GM21723 (cell line): ENCODE results near the gene PRDM8.

ENCODE experiments used
- ATAC-seq: cut with Tn5 transposase; IDR thresholded peaks from one replicate; pipeline ENCODE4 v1.9.1; 2021; ENCODE audit warnings: mild to moderate bottlenecking, moderate library complexity; ENCODE audit not compliant: unreplicated experiment

The PRDM8 gene

GRCh38 chr4:80199947-80200346 is 2.6 kb downstream of the PRDM8 start:
- ATAC-seq, result no peak

- ATAC-seq, result peak; percentile 18
Measured at GRCh38 chr4:80201252-80202151, 4.2 kb downstream of the PRDM8 start.

- ATAC-seq, result peak; percentile 84
Measured at GRCh38 chr4:80202190-80202711, 4.9 kb downstream of the PRDM8 start.

GRCh38 chr4:80202741-80203553 is 5.6 kb downstream of the PRDM8 start:
- peak; percentile 63 for ATAC-seq

GRCh38 chr4:80204433-80205011 is 7.2 kb downstream of the PRDM8 start:
- no peak for ATAC-seq

- no peak for ATAC-seq
Measured at GRCh38 chr4:80206111-80206510, 8.8 kb downstream of the PRDM8 start.

- no peak for ATAC-seq
Measured at GRCh38 chr4:80206521-80207171, 9.3 kb downstream of the PRDM8 start.

GRCh38 chr4:80207172-80207583 is 9.9 kb downstream of the PRDM8 start:
- no peak for ATAC-seq

- no peak for ATAC-seq
Measured at GRCh38 chr4:80207664-80208063, 10.4 kb downstream of the PRDM8 start.

- no peak for ATAC-seq
Measured at GRCh38 chr4:80208610-80209339, 11.5 kb downstream of the PRDM8 start.

- ATAC-seq, result no peak
Measured at GRCh38 chr4:80209340-80209701, 12.0 kb downstream of the PRDM8 start.

GRCh38 chr4:80210549-80210948 is 13.2 kb downstream of the PRDM8 start:
- ATAC-seq, result no peak

- ATAC-seq, result no peak
Measured at GRCh38 chr4:80213117-80213815, 16.0 kb downstream of the PRDM8 start.

- no peak for ATAC-seq
Measured at GRCh38 chr4:80215449-80216052, 18.2 kb downstream of the PRDM8 start.

- ATAC-seq, result no peak
Measured at GRCh38 chr4:80216100-80216761, 18.9 kb downstream of the PRDM8 start.

GRCh38 chr4:80219301-80220025 is 22.2 kb downstream of the PRDM8 start:
- no peak for ATAC-seq

- ATAC-seq, result no peak
Measured at GRCh38 chr4:80220711-80221110, 23.4 kb downstream of the PRDM8 start.

GRCh38 chr4:80221161-80221560 is 23.9 kb downstream of the PRDM8 start:
- ATAC-seq, result no peak
